NCI-H748 (cell line): ENCODE results near the gene SH3RF3.
A peak's percentile ranks its signal among the peaks of the same experiment; 100 is the strongest.

Source experiments
- DNase-seq: peaks from one replicate; lab custom pipeline; 2025; ENCODE audit not compliant: unreplicated experiment; lab: John Stamatoyannopoulos, UW

SH3RF3 gene

DNA sequence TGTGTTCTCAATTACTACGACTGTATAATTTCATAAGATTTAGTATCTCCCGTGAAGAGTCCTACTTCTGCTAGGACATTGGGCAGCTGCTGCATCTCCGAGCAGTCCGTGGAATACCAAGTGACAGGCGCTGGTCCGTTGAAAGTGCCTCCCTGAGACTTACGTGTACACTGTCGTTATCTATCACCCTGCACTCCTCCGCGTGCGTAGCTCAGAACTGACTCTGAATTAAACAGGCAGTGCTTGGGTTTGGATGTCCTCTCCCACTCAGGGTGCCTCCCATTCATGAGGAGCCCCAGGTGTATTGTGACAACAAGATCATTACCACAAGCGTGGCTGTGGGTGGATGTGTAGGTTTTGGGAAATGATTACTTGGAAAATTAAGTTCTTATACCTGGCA is 148.4 kb downstream of the SH3RF3 start:
- DNase-seq = no peak

DNA sequence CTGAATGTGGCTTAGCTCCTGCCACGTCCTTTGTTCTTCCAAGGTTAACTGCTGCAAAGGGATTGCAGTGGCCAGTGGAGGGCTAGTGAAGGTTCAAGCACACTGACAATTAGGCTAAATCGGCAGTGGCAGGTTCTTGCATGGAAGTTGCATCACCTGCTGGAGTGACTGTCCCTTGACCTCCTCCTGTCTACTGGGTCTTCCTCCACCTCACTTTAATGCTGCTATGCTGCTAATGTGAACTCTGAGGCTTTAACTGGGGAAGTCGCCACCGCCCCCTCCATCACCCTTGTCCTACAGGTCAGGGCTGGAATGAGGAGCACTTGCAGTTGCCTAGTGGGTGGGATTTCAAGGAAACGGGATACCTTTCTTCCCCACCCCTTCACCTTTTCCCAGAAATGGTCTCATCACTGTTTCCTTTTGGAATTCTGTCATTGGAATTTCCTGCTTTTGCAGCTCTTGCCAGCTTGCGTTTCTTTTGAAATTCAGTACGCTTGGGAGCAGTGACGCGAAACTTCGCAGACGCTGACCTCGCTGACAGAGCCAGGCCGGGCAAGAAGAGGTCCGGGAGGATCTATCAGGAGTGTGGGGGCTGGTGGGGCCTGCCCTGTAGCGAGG is 150.3 kb downstream of the SH3RF3 start:
- no peak for DNase-seq

DNA sequence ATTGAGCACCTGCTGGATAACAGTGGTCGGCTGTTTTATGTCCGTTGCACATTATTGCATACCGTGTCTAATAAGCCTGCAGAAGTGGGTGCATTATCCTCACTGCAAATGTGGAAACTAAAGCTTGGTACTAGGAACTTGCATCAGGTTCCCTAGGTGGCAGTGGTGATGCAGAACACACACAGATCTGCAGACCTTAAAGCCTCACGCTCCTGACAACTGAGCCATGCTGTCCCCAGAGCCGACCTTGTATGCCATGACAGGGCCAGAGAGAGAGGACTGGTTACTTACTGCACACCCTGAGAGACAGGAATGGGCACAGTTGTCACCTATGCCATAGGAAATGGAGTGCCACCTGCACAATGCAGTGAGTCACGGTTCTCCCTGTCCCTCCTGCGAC is 151.8 kb downstream of the SH3RF3 start:
- no peak for DNase-seq

- no peak for DNase-seq
Observed at GRCh38 chr2:109282360-109282759, 153.4 kb downstream of the SH3RF3 start.

GRCh38 chr2:109282865-109283264 is 153.9 kb downstream of the SH3RF3 start:
- no peak for DNase-seq

DNA sequence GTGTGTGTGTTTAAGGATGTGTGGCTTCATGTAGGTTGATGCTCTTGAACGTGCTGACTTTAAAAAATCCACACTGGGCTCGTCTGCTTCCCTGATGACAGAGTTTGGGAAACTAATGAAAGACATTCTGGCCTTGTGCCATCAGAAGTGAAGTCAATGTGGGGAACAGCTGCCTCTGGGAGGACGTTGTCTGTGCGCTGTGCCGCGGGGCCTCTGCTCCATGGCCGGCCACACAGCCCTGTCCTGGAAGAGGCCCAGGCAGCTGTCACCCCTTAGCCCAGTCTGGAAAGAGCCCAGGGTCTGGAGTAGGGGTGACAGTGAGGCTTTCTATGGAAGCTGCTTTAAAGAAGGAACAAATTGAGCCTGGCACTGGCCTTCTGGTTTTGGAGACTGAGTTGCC is 155.8 kb downstream of the SH3RF3 start:
- peak; percentile 14 for DNase-seq

- DNase-seq = no peak
Observed at GRCh38 chr2:109285244-109285651, 156.2 kb downstream of the SH3RF3 start.

- DNase-seq = no peak
Observed at GRCh38 chr2:109287413-109287812, 158.4 kb downstream of the SH3RF3 start.

DNA sequence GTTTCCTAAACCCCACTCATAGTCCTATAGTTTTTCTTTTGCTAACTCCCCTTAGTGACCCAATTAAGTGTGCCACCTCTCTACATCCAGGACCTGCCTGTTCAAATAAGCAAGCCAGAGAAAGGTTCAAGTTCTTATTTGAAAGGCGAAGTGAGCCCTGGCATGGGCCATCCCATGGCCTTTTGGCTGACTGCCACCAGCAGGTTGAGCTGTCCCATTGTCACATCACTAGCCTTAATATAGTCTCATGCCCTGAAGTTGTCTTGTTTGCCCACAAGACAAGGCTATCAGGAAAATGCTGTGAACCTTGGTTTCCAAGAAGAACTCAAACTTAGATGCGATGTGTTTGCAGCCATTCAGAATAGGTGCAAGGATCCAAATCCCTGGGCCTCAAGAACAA is 158.8 kb downstream of the SH3RF3 start:
- DNase-seq = no peak

DNA sequence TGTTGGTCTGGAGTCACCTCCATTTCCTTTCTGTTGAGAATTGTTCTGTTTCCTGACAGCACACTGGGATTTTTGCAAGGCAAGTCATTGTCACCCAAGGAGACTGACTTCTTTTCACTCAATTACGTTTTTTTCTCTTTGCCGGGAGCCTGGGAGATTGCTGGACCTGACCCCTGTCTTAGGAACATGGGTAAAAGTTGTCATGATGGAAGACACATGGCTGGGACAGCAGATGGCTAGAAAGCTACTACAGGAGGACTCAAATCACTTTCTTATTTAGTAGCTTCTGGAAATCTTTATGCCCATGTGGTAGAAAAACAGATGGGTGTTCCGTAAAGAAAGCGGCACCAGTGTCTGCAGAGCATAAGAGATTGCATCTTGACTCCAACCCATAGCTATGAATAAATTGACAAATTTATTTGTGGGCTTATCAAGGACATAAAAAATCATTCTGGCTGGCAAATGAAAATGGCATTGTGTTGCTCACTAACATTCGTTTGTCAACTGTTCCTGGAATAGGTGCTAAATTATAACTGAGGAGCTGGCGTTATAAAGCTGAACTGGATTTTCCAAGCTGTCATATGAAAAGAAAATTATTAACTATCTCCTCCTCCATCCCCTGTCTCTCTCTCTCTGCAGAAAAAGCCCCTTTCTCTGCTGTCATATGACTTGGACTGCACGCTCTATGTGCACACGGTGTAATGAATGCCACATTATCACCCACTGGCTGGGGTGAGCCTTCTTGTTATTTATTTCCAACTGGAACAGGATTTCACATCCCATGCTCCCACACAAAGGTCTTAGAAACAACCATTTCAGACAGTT is 159.8 kb downstream of the SH3RF3 start:
- DNase-seq = no peak

DNA sequence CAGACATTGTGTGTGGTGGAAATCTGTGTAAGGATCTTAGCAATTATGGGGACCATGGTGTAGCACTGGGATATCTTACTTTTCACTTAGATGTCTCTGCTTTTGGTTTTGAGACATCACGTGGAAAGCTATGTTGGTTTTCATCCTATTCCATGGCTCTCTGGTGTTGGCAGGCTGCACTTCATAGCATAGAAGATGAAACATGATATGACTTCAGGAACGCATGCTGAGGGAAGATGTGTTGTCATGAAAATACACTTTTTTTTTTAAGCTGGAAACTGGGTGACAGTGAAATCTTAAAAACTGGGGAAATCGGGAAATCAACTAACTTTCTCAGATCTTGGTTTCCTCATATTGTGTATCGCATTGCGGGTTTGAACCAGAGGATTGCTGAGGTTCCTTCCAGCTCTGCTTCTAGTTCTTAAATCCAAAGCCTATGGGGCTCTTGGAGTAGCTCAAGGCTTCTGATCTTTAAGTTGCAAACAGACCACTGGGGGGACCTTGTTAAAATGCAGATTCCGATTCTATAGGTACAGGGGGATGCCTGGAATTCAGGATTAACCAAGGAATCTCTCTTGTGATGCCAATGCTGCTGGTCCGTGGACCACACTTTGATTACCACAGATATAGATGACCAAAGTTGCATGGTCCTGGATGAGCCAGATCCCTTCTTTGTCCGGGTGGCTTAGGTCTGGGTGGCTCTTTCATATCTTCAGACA is 160.7 kb downstream of the SH3RF3 start:
- no peak for DNase-seq

DNA sequence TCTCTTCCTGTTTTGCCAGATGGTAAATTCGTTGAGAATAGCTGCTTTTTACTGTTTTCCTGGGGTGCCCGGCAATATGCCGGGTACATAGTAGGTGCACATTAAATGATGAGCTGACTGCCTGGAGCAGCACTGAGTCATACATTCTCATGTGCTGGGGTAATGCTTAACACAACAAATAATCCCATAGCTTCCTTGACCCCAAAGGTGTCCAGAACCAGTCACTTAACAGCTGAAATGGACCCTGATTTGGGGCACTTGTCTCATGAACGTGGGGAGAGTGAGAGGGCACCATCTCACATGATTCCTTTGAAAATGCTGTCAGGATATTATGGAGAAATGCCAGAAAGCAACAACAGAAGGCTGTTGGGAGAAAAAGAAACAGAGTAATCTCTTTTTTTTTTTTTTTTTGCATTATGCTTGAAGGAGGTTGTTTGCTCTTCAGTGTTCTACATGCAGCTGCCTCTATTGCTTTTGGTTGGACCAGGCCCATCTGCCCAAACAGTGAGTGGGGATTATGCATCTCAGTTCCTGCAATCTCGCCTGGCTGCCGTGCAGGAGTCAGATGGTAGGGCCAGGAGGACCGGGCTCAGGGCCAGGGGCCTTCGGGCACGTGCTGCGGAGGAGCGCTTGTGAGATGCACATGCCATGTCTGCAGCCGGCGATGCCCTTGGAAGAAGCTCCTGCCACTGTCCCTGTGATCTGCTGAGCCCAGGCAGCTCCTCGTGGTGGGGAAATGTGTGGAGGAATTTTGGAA is 162.1 kb downstream of the SH3RF3 start:
- no peak for DNase-seq

GRCh38 chr2:109292386-109292785 is 163.4 kb downstream of the SH3RF3 start:
- no peak for DNase-seq

GRCh38 chr2:109293663-109294062 is 164.7 kb downstream of the SH3RF3 start:
- no peak for DNase-seq

DNA sequence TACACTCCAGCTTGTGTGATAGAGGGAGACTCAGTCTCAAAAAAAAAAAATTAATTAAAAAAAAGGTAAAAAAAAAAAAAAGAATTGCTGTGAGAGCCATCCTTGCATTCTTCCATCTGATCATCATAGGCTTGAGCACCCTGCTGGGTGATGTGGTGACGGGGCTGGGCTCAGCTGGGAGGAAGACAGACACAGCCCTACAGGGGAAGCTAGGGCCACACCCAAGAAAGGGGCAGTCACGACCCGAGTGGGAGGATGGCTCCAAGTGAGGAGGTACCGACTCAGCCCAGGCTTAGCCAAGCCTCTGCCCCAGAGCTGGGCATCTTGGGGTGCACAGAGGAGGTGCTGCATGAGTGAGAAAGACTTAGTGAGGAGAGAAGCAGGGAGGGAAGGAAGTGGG is 165.5 kb downstream of the SH3RF3 start:
- no peak for DNase-seq

GRCh38 chr2:109295070-109295780 is 166.2 kb downstream of the SH3RF3 start:
- no peak for DNase-seq

DNA sequence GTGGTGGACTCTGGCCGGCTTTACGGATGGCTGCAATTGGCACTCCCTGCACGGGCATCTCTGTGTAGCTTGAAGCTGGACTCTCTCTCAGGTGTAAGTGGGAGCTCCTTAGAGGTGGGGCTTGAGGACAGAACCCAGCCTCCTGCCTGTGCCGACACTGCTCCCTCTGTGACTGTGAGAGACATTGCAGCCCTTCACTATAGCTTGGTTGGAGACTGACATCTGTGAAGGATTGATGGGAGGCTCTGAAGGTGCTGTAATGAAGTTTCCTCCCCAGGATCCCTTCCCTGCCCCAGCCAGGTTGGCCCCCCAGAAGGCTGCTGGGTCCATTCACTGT is 166.7 kb downstream of the SH3RF3 start:
- no peak for DNase-seq

DNA sequence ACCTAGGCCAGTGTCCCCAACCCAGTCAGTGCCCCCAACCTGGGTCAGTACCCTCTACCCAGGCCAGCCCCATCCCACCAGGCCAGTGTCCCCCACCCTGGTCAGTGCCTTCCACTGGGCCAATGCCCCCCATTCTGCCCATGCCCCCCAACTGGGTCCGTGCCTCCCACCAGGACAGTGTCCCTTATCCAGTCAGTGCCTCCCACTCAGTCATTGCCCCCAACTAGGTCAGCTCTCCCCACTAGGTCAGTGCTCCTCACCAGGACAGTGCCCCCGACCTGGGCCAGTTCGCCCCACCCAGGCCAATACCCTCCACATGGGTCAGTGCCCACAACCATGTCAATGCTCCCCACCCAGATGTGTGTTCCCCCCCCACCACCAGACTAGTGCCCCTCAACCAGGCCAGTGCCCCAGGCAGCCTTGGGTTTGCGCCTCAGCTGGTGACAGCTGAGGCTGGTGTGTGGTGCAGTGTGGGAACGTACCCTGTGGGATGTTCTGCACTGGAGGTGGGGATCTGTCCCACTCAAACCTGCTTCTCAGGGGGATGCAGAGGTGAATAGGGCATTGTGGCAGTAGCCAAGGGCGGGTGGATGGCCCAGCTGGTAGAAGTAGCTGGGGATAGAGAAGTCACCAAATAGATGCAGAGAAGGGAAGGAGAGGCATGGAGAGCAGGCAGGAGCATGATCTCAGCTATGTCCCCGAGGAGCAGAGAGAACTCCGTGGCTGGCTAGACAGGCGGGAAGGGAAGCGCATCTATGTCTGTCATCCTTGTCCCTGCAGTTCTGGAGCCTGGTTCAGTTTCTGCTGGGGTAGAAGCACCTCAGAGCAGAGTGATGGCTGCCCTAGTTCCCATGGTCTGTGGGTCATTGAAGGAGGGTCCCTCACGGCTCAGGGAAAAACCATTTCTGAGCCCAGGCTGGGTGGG is 168.8 kb downstream of the SH3RF3 start:
- no peak for DNase-seq

DNA sequence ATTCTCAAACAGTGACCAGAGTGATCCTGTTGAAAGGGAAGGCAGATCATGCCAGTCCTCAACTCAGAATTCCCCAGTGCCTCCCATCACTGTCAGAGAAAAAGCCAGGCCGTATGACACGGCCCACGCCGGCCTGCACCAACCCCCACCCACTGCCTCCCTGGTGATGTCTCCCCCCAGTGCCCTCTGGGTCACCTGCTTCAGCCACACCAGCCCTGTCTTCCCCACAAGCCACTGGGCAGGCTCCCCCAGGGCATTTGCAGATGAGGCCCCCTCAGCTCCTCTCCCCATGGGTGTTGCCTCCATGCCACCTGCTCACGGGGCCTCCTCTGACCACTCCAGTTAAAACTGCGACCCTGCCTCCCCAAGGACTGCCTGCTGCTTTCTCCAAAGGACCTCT is 169.8 kb downstream of the SH3RF3 start:
- DNase-seq = no peak

GRCh38 chr2:109299536-109299935 is 170.5 kb downstream of the SH3RF3 start:
- no peak for DNase-seq
